HG03097 (cell line): ENCODE data around the gene FIP1L1.

Experiments
- ATAC-seq: cut with Tn5 transposase; IDR thresholded peaks from one replicate; pipeline ENCODE4 v1.9.1; 2021; ENCODE audit not compliant: unreplicated experiment, low FRiP score

The FIP1L1 gene

DNA sequence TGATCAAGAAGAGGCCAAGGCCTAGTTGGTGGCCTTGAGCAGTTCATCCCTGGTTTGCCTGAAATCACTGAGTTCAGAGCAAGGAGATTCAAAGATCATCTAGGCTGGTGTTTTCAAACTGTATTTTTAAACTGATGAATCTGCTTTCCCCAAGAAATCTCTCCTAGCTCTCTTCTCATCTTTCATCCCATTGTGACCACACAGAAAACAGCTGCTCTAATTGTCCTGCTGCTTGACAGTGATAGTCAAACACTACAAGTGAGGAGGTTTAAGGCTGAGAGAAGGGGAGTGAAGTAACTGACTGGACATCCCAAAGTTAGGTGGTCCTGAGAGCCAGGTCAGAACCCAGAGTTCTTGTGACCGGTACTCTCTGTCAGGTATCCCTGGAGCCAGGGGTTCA, 122.3 kb downstream of the FIP1L1 start:
- ATAC-seq, result no peak

DNA sequence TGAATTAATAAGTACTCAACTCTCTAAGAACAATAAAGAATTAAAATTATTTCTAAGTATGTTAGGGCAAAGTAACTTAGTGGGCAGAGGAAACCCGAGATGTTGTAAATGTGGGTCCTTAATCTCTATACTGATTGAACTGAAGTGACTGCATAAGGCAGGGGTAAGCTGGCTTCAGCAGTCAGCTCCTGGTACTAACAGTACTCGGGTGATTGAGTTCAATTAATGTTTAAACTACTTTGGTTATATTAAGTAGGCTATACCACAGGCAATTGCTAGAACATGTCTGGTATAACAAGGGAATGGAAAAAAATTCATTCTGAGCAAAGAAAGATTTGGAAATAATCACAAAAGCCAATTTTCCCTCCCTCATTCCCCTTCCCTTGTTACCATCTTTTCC, 123.1 kb downstream of the FIP1L1 start:
- ATAC-seq, result no peak

DNA sequence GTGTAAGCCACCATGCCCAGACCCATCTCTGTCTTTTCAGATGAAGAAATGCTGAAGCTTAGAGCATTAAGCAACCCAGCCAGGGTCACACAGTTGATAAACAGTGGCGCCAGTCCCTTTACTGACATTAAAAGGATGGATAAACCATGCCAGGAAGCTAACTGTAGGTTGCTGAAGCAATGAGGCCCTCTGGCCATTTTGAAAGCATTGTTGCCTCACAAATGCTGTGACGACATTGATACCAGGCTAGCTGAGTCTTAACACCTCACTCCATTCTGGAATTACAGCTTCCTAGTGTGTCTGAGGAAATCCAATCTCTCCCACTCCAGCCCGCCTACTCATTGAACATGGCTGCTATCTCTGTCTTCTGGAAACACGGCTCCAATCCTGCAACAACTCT, 124.1 kb downstream of the FIP1L1 start:
- ATAC-seq, result no peak

DNA sequence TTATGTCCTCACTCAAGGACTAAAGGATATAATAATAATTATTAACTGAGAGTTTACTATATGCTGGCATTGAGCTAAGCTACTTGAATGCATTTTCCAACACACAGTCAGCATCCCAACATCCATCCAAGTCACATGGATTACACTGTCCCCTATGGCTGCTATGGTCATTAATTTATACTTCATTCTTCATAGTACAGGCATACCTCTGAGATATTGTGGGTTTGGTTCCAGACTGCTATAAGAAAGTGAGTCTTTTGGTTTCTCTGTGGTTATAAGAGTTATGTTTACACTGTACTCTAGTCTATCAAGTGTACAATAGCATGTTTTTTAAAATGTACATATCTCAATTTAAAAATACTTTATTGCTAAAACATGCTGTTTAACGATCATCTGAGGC, 124.7 kb downstream of the FIP1L1 start:
- no peak for ATAC-seq

DNA sequence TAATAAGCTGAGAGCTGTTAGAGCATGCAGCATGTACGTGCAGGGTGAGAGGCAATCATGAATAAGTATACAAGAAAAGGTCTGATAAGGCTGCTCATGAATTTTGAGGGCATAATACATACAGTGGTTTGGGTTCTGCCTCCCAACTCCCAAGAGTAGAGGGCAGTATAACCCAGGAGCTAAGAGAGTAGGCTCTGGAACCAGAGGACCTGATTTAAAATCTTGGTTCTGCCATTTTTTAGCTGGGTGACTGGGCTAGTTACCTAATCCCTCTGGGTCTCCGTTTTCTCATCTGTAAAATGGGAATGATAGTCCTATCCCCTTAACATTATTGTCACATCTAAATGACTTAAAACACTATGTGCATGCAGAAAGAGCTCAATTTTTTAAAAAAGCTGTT, 128.5 kb downstream of the FIP1L1 start:
- ATAC-seq, result no peak

DNA sequence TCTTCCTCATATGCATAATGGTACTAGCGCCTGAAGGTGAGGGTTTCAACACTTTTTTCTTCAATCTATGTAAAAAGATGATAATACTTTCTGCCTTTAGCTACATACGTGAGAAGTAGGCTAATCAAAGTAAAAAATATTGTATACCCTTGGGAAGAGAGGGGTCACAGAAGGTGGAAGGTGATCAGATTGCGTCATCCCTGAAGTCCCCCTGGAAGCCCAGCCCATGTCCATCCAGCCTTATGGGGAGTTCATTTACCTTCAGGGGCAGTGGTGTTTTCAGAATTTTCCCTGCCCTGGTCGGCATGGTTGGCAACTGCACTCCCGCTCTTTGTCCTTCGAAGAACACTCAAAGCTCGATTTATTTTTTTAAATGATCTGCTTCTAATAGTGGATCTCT, 129.6 kb downstream of the FIP1L1 start:
- ATAC-seq, result no peak

DNA sequence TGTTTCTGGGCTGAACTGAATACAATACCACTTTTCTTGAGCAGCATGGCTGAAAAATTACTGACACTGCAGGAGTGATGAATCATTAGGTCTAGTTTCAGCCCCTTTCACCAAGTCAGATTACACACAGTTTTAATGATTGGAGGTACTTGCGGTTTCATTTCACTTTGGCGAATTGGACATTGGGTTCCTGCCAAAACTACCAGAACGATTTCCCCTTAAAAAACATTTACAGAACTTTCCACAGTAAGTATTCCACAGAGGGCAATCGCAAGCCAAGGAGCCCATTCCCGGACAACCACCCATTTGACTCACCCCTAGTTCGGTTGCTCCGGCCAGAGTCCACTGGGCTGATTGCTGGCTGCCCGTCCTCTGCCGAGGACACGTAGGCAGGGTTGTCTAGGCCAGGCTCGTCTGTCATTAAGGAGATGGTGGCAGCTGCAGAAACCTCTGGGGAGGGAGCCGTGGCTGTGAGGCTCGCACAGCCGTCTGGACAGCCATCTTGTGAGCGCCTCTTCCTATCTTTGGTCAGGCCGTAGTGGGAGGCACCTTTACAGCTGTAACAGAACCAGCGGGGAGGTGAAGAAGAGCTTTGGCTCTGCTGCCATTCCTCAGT, 130.3 kb downstream of the FIP1L1 start:
- ATAC-seq, result no peak

DNA sequence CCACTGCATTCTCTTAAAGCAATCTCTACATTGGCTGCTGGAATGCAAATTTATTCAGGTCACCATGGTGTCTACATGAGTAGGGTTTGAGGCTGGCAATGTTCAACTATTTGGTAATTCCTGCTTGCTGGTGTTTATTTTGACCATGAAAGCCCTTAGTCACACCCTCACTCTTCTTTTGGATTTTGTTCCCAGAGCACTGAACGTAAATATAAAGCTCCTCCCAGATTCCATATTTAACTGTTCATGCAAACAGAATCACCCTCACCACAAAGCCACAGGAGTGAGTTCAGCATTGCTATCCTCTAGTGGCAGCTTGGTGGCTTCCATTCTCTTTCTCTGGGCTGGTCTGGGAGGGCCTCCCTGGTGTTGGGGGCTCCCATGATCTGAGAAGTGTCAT, 131.0 kb downstream of the FIP1L1 start:
- ATAC-seq, result no peak

DNA sequence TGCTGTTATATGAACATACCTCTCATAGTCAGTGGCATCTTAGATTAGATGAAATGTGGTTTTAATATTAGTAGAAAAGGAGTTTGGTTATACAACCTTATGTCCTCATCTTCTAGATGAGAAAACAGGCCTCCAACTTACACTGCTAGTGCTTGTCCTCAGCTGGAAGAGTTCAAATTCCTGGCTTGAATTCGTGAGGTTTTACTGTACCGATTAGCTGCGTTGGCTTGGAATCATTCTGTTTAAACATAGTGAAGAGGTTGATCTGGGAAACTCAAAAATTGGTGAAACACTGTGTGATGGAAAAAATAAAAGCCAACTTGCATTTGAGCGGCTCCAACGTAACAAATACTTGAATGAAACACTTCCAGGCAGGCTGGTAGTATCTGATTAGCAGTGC, 132.9 kb downstream of the FIP1L1 start:
- ATAC-seq, result no peak
